GM23248 (cell line): ENCODE data around the gene CHMP6. TPM values are rescaled to one million over a fixed set of nuclear protein-coding genes. Genes with fewer than 3 reads are reported as not detected.
"Not testable (repeated sequence)": the region's sequence is repeated elsewhere in the genome, so short reads cannot be mapped to it uniquely, and the experiment has no call there.

ENCODE experiments used
- DNase-seq: peaks from one replicate; pipeline ENCODE4 v3.0.0-alpha.2; 2015
- H2AFZ ChIP-seq: fragments of 200-600 bp; sonication (generic); 2 replicates; pipeline ENCODE4 v1.6.1; 2016; ENCODE audit warnings: antibody characterized with exemption
- H3F3A ChIP-seq: fragments of 200-600 bp; sonication (generic); 2 replicates; pipeline ENCODE4 v1.6.1; 2016; ENCODE audit warnings: mild to moderate bottlenecking, antibody characterized with exemption, mixed run types; ENCODE audit not compliant: insufficient read depth
- H3K27ac ChIP-seq: fragments of 200-600 bp; sonication (generic); 2 replicates; pipeline ENCODE4 v1.5.1; 2016; ENCODE audit warnings: mild to moderate bottlenecking
- H3K27me3 ChIP-seq: fragments of 200-600 bp; sonication (generic); replicated peaks from 2 replicates; pipeline ENCODE4 v1.6.1; 2016; ENCODE audit warnings: mild to moderate bottlenecking; ENCODE audit not compliant: insufficient read depth
- H3K36me3 ChIP-seq: fragments of 200-600 bp; sonication (generic); 2 replicates; pipeline ENCODE4 v1.6.1; 2016; ENCODE audit warnings: low read depth, mild to moderate bottlenecking
- H3K4me1 ChIP-seq: fragments of 200-600 bp; sonication (generic); 2 replicates; pipeline ENCODE4 v1.6.1; 2016; ENCODE audit warnings: mild to moderate bottlenecking; ENCODE audit not compliant: insufficient read depth
- H3K4me2 ChIP-seq: fragments of 200-600 bp; sonication (generic); one replicate; pipeline ENCODE4 v1.6.1; 2016; ENCODE audit warnings: mild to moderate bottlenecking; ENCODE audit not compliant: unreplicated experiment
- H3K4me3 ChIP-seq: fragments of 200-600 bp; sonication (generic); 2 replicates; pipeline ENCODE4 v1.5.1; 2016; ENCODE audit warnings: mild to moderate bottlenecking
- H3K79me2 ChIP-seq: fragments of 200-600 bp; sonication (generic); 2 replicates; pipeline ENCODE4 v1.6.1; 2016; ENCODE audit warnings: mild to moderate bottlenecking; ENCODE audit not compliant: insufficient read depth
- H3K9ac ChIP-seq: fragments of 200-600 bp; sonication (generic); 2 replicates; pipeline ENCODE4 v1.6.1; 2016; ENCODE audit warnings: mild to moderate bottlenecking
- H3K9me2 ChIP-seq: fragments of 200-600 bp; sonication (generic); 2 replicates; pipeline ENCODE4 v1.6.1; 2016; ENCODE audit warnings: mixed run types, mild to moderate bottlenecking, moderate library complexity; ENCODE audit not compliant: insufficient read depth
- H3K9me3 ChIP-seq: fragments of 200-600 bp; sonication (generic); one replicate; pipeline ENCODE4 v1.6.1; 2017; ENCODE audit warnings: low read depth
- H4K20me1 ChIP-seq: fragments of 200-600 bp; sonication (generic); 2 replicates; pipeline ENCODE4 v1.6.0; 2016; ENCODE audit not compliant: insufficient read depth
- EZH2 ChIP-seq: fragments of 200-600 bp; sonication (generic); IDR thresholded peaks from 2 replicates; pipeline ENCODE4 v1.6.1; 2018; ENCODE audit warnings: antibody characterized with exemption, mild to moderate bottlenecking; ENCODE audit not compliant: insufficient read depth, poor library complexity, severe bottlenecking
- EZH2phosphoT487 ChIP-seq: fragments of 200-600 bp; sonication (generic); IDR thresholded peaks from 2 replicates; pipeline ENCODE4 v1.6.1; 2018; ENCODE audit warnings: antibody characterized with exemption, moderate library complexity, mild to moderate bottlenecking, low read depth; ENCODE audit not compliant: insufficient read depth
- WGBS, 2 experiments: methylation state at CpG; one replicate each; pipeline ENCODE4 v1.1.6; 2015 to 2017; ENCODE audit warnings: low lambda C conversion rate in 2 of 2, low coverage in 1 of 2; ENCODE audit errors: missing lambda C conversion rate in 2 of 2; 5-methylcytosine and 5-hydroxymethylcytosine counted together
- in situ Hi-C: fragments of 300-500 bp; cut with MboI; formaldehyde crosslinking; loops from 2 replicates; pipeline ENCODE4 v1.15.0; 2020
- polyA plus RNA-seq: library from polyadenylated mRNA; unstranded; fragments of >200 nt; fragmentation: Nextera tagmentation; extraction: Ambion mirVana; gene quantifications from 2 replicates; pipeline ENCODE4 v1.2.1, GENCODE V29; 2016
- total RNA-seq: library from RNA; depleted of rRNA; stranded (reverse); fragments of >200 nt; shearing (Covaris generic); gene quantifications from 2 replicates; pipeline ENCODE4 v1.2.3, GENCODE V29; 2014

Gene CHMP6
- total and polyA plus RNA-seq, 2 experiments from 2014 or later: 14.1 to 34.0 TPM

DNA sequence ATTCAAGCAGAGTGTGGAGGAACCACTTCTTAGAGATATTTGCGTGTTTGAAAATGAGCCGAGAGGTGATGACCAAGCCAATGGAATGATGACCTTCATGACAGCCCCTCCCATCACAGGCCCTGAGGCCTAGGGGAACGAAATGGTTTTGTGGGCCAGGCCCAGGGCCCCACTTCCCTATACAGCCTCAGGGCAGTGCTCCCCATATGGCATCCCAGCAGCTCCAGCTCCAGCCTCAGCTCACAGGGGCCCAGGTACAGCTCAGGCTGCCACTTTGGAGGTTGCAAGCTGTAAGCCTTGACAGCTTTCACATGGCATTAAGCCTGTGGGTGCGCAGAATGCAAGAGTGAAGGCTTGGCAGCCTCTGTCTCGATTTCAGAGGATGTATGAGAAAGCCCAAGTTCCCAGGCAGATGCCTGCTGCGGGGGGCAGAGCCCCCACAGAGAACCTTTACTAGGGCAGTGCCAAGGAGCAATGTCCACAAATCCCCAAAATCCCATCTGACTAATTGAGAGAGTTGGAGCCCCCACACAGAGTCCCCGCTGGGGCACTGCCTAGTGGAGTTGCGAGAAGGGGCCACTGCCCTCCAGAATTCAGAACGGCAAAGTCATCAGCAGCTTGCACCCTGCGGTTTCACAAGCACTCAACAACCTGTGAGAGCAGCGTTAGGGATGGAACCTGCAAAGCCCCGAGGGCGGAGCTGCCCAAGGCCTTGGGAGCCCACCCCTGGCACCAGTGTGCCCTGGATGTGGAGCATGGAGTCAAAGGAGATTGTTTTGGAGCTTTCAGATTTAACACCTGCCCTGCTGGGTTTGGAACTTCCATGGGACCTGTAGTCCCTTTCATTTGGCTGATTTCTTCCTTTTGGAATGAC is 21.2 kb downstream of the CHMP6 start:
- DNase-seq: no peak
- peaks cover 7% of the 10 kb centered on the region; the same call in 1 of the 2 replicates for H3K27me3 ChIP-seq
- no peaks in the 10 kb centered on the region for H3F3A ChIP-seq
- no peak for TF ChIP-seq EZH2
- TF ChIP-seq EZH2phosphoT487: no peak
- H3K4me1 ChIP-seq: peaks cover 2% of the 10 kb centered on the region
- H3K27ac ChIP-seq: no peak overlapping the region
- no peaks in the 10 kb centered on the region for H3K36me3 ChIP-seq
- H3K4me2 ChIP-seq: no peak overlapping the region
- no peaks in the 10 kb centered on the region for H3K9me3 ChIP-seq
- WGBS, 2 experiments: 77 to 80% methylated on average over 13 of the region's 13 CpGs
- H3K4me3 ChIP-seq: no peak overlapping the region
- no peaks in the 10 kb centered on the region for H3K9me2 ChIP-seq
- in situ Hi-C loops: no loop called here
- H3K79me2 ChIP-seq: no peaks in the 10 kb centered on the region
- no peak overlapping the region for H2AFZ ChIP-seq
- no peak overlapping the region for H3K9ac ChIP-seq
- H4K20me1 ChIP-seq: no peaks in the 10 kb centered on the region

DNA sequence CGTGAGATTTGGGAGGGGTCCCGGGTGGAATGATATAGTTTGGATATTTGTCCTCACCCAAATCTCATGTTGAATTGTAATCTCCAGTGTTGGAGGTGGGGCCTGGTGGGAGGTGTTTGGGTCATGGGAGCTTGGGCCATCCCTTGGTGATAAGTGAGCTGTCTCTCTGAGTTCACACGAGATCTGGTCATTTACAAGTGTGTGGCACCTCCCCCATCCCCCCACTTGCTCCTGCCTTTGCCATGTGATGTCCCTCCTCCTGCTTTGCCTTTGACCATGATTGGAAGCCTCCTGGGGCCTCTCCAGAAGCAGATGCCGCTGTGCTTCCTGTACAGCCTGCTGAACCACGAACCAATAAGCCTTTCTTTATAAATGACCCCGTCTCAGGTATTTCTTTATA is 22.0 kb downstream of the CHMP6 start:
- no peaks in the 10 kb centered on the region for H4K20me1 ChIP-seq
- no peaks in the 10 kb centered on the region for H3K9me2 ChIP-seq
- no peaks in the 10 kb centered on the region for H3K79me2 ChIP-seq
- no peak overlapping the region for H3K9ac ChIP-seq
- DNase-seq: no peak
- no peak overlapping the region for H3K4me2 ChIP-seq
- no peaks in the 10 kb centered on the region for H3F3A ChIP-seq
- H3K4me1 ChIP-seq: peaks cover 9% of the 10 kb centered on the region
- H3K27me3 ChIP-seq: peaks cover 7% of the 10 kb centered on the region; the same call in 1 of the 2 replicates
- no peak overlapping the region for H3K27ac ChIP-seq
- no peaks in the 10 kb centered on the region for H3K9me3 ChIP-seq
- in situ Hi-C loops: no loop called here
- no peak for TF ChIP-seq EZH2
- TF ChIP-seq EZH2phosphoT487: no peak
- no peak overlapping the region for H3K4me3 ChIP-seq
- WGBS, 2 experiments: 76 to 80% methylated on average over 6 of the region's 6 CpGs
- no peaks in the 10 kb centered on the region for H3K36me3 ChIP-seq
- no peak overlapping the region for H2AFZ ChIP-seq

DNA sequence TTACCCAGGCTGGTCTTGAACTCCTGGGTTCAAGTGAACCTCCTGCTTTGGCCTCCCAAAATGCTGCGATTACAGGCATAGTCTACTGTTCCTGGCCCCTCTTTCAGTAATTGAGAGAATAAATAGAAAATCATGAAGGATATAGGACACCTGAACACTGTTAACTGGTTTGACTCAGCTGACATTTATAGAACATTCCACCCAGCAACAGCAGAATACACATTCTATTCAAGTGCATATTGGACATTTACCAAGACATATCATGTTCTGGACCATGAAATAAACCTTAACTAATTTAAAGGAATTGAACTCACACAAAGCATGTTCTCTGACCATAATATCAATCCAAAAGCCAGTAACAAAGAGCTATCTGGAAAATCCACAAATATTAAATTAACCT is 23.5 kb downstream of the CHMP6 start:
- no peaks in the 10 kb centered on the region for H3K36me3 ChIP-seq
- H3K27ac ChIP-seq: no peak overlapping the region
- no peaks in the 10 kb centered on the region for H3F3A ChIP-seq
- no peaks in the 10 kb centered on the region for H3K9me2 ChIP-seq
- WGBS, 2 experiments: 74 to 93% methylated on average over 1 of the region's 1 CpG
- in situ Hi-C loops: no loop called here
- TF ChIP-seq EZH2phosphoT487 (no peak), EZH2 (no peak)
- no peak overlapping the region for H3K4me3 ChIP-seq
- H2AFZ ChIP-seq: no peak overlapping the region
- H3K9me3 ChIP-seq: no peaks in the 10 kb centered on the region
- no peaks in the 10 kb centered on the region for H3K79me2 ChIP-seq
- peaks cover 7% of the 10 kb centered on the region; the same call in 1 of the 2 replicates for H3K27me3 ChIP-seq
- H3K4me1 ChIP-seq: peaks cover 9% of the 10 kb centered on the region
- no peak overlapping the region for H3K9ac ChIP-seq
- DNase-seq: no peak
- no peaks in the 10 kb centered on the region for H4K20me1 ChIP-seq
- no peak overlapping the region for H3K4me2 ChIP-seq

DNA sequence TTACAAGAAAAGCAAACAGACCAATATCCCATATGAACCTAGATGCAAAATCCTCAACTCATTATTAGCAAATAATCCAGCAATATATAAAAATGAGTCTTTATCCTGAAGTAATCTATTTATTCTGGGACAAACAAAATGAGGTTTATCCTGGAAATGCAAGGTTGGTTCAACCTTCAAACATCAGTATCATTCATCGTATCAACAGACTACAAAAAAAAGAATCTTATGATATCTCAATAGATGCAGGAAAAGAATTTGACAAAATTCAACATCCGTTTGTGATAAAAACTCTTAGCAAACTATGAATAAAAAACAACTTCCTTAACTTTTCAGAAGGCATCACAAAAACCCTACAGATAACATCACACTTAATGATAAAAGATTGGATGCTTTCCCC is 24.9 kb downstream of the CHMP6 start:
- Histone ChIP-seq H3K4me2 (no peak overlapping the region), H3K4me1 (peaks cover 19% of the 10 kb centered on the region), H3K4me3 (no peak overlapping the region), H3K9me2 (no peaks in the 10 kb centered on the region), H2AFZ (no peak overlapping the region), H3K79me2 (no peaks in the 10 kb centered on the region), H4K20me1 (no peaks in the 10 kb centered on the region), H3K9me3 (no peaks in the 10 kb centered on the region), H3K27me3 (no peaks in the 10 kb centered on the region), H3F3A (no peaks in the 10 kb centered on the region), H3K9ac (no peak overlapping the region), H3K27ac (no peak overlapping the region), H3K36me3 (no peaks in the 10 kb centered on the region)
- DNase-seq: no peak
- 76 to 93% methylated on average over 2 of the region's 2 CpGs for WGBS, 2 experiments
- in situ Hi-C loops: no loop called here
- TF ChIP-seq EZH2 (no peak), EZH2phosphoT487 (no peak)

DNA sequence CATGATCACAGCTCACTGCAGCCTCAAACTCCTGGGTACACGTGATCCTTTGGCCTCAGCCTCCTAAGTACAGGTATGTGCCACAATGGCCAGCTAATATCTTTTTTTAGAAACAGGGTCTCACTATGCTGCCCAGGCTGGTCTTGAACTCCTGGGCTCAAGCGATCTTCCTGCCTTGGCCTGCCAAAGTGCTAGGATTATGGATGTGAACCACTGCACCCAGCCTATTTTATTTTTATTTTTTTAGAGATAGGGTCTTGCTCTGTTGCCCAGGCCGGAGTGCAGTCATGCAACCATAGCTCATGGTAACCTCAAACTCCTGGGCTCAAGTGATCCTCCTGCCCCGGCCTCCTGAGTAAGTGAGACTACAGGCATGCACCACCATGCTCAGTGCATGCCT is 25.7 kb downstream of the CHMP6 start:
- DNase-seq, H3K9me2 ChIP-seq, H3K36me3 ChIP-seq, H3K9ac ChIP-seq, in situ Hi-C loops, H3K4me2 ChIP-seq, H2AFZ ChIP-seq, H3K27ac ChIP-seq, H3K27me3 ChIP-seq, H3K4me3 ChIP-seq, H3F3A ChIP-seq, H3K9me3 ChIP-seq, H4K20me1 ChIP-seq, H3K79me2 ChIP-seq: not testable (repeated sequence)
- 97 to 98% methylated on average over 4 of the region's 4 CpGs for WGBS, 2 experiments
- peaks cover 19% of the 10 kb centered on the region for H3K4me1 ChIP-seq
